Neural cell (in vitro differentiated cells): ENCODE measurements around the gene TATDN2. TPM values are rescaled to one million over a fixed set of nuclear protein-coding genes. Genes with fewer than 3 reads are reported as not detected.

Source experiments
- H2AFZ ChIP-seq: fragments of 200-600, 300-800 bp; sonication (generic), shearing (Covaris generic); 2 replicates; pipeline ENCODE4 v1.6.0; 2014; ENCODE audit warnings: low read depth, mild to moderate bottlenecking, antibody characterized with exemption, low read length, moderate library complexity
- H3F3A ChIP-seq: fragments of 200-600 bp; shearing (Covaris generic); 2 replicates; pipeline ENCODE4 v1.6.1; 2016; ENCODE audit warnings: mild to moderate bottlenecking, moderate library complexity, mixed read lengths, antibody characterized with exemption, low read length; ENCODE audit not compliant: insufficient read depth, poor library complexity, severe bottlenecking
- H3K27ac ChIP-seq: fragments of 200-600, 300-800 bp; sonication (generic), shearing (Covaris generic); 2 replicates; pipeline ENCODE4 v1.5.1; 2014; ENCODE audit warnings: mild to moderate bottlenecking, low read length, moderate library complexity
- H3K27me3 ChIP-seq: fragments of 300-800, 200-600 bp; sonication (generic), shearing (Covaris generic); 2 replicates; pipeline ENCODE4 v1.6.0; 2014; ENCODE audit warnings: mild to moderate bottlenecking, low read depth, low read length, moderate library complexity; ENCODE audit not compliant: insufficient read depth
- H3K36me3 ChIP-seq: fragments of 300-800, 200-600 bp; sonication (generic), shearing (Covaris generic); 2 replicates; pipeline ENCODE4 v1.5.1; 2014; ENCODE audit warnings: mild to moderate bottlenecking, antibody characterized with exemption, low read length, moderate library complexity; ENCODE audit not compliant: insufficient read depth
- H3K4me2 ChIP-seq: fragments of 300-800, 200-600 bp; sonication (generic), shearing (Covaris generic); 2 replicates; pipeline ENCODE4 v1.6.0; 2014; ENCODE audit warnings: mild to moderate bottlenecking, low read length
- H3K4me3 ChIP-seq: fragments of 300-800, 200-600 bp; sonication (generic), shearing (Covaris generic); 2 replicates; pipeline ENCODE4 v1.5.1; 2014; ENCODE audit warnings: mild to moderate bottlenecking, low read length, moderate library complexity
- H3K79me2 ChIP-seq: fragments of 200-600 bp; shearing (Covaris generic); replicated peaks from 2 replicates; pipeline ENCODE4 v1.6.0; 2014; ENCODE audit warnings: mild to moderate bottlenecking, low read length, moderate library complexity; ENCODE audit not compliant: insufficient read depth
- H3K9ac ChIP-seq: fragments of 300-800, 200-600 bp; sonication (generic), shearing (Covaris generic); 2 replicates; pipeline ENCODE4 v1.6.1; 2016; ENCODE audit warnings: mild to moderate bottlenecking, low read length, mixed read lengths
- H3K9me2 ChIP-seq: fragments of 200-600 bp; shearing (Covaris generic); 2 replicates; pipeline ENCODE4 v1.6.1; 2016; ENCODE audit warnings: mild to moderate bottlenecking, low read length, mixed read lengths; ENCODE audit not compliant: insufficient read depth
- H3K9me3 ChIP-seq: fragments of 200-600, 300-800 bp; sonication (generic), shearing (Covaris generic); 2 replicates; pipeline ENCODE4 v1.6.1; 2016; ENCODE audit warnings: mild to moderate bottlenecking, mixed run types, low read length, moderate library complexity, mixed read lengths
- H4K20me1 ChIP-seq: fragments of 200-600 bp; shearing (Covaris generic); 2 replicates; pipeline ENCODE4 v1.6.1; 2016; ENCODE audit warnings: mild to moderate bottlenecking, mixed run types; ENCODE audit not compliant: insufficient read depth
- EP300 ChIP-seq: fragments of 450-650 bp; conservative IDR thresholded peaks from 2 replicates; pipeline ENCODE4 v1.6.1; 2014; ENCODE audit warnings: antibody characterized with exemption, mild to moderate bottlenecking, moderate library complexity; ENCODE audit not compliant: poor library complexity, severe bottlenecking
- EZH2 ChIP-seq: fragments of 200-600, 300-800 bp; shearing (Covaris generic), sonication (generic); IDR thresholded peaks from 2 replicates; pipeline ENCODE4 v1.6.1; 2014; ENCODE audit warnings: antibody characterized with exemption, low read length, borderline replicate concordance, mild to moderate bottlenecking; ENCODE audit not compliant: insufficient read depth, poor library complexity, severe bottlenecking
- MXI1 ChIP-seq: fragments of 450-650 bp; conservative IDR thresholded peaks from 2 replicates; pipeline ENCODE4 v1.6.1; 2014; ENCODE audit warnings: antibody characterized with exemption, mild to moderate bottlenecking; ENCODE audit not compliant: poor library complexity, severe bottlenecking
- SMC3 ChIP-seq: fragments of 450-650 bp; conservative IDR thresholded peaks from 2 replicates; pipeline ENCODE4 v1.6.1; 2014; ENCODE audit warnings: antibody characterized with exemption, mild to moderate bottlenecking, moderate library complexity; ENCODE audit not compliant: poor library complexity
- polyA plus RNA-seq: library from polyadenylated mRNA; depleted of rRNA; stranded (reverse); fragments of >200 nt; gene quantifications from 2 replicates; pipeline ENCODE4 v1.2.3, GENCODE V29; 2014
- TF ChIP-seq, protein P1 (sequence below): IDR thresholded peaks from 2 replicates; pipeline ENCODE4 v1.6.1; 2012; ENCODE audit warnings: borderline replicate concordance
- TF ChIP-seq, protein P2 (sequence below): fragments of 450-650 bp; IDR thresholded peaks from 2 replicates; pipeline ENCODE4 v1.5.1; 2014; ENCODE audit warnings: antibody characterized with exemption, mild to moderate bottlenecking, moderate library complexity; ENCODE audit not compliant: poor library complexity, severe bottlenecking

Gene TATDN2
- polyA plus RNA-seq, 1 donor from 2014 or later = 22.1 TPM

DNA sequence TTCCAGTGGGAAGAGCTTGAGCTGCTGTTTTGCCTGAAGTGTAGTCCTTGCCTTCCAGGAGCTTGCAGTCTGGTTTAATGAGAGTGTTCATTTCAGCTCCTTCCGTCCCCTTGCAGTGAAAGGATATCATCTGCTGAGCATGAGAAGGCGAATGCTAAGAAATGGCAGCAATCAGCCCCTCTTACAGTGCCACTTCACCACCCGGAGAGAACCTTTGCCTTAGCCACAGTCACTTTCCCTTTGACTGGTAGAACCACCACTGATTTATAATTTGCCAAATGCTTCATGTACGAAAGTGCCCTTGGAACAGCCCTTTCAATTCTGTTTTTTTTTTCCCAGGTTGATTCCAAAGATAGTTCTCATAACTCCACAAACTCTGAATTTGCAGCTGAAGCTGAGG lies 11.5 kb downstream of the TATDN2 start:
- no peak for TF ChIP-seq SMC3
- Histone ChIP-seq H3K9me2 (no peaks in the 10 kb centered on the region), H3K4me2 (no peak overlapping the region)

DNA sequence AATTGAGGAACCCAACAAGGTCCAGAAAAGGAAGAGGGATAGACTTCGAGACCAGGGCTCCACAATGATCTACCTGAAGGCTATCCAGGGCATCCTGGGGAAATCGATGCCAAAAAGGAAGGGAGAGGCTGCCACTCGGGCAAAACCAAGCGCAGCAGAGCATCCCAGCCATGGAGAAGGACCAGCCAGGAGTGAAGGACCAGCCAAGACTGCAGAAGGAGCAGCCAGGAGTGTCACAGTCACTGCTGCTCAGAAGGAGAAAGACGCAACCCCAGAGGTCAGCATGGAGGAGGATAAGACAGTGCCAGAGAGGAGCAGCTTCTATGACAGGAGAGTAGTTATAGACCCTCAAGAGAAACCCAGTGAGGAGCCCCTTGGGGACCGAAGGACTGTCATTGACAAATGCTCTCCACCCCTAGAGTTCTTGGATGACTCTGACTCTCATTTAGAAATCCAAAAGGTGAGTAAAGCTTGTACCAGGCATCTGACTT lies 12.0 kb downstream of the TATDN2 start:
- Histone ChIP-seq H3K4me2 (no peak overlapping the region), H3K4me3 (no peak overlapping the region), H3K36me3 (no peaks in the 10 kb centered on the region), H3K9me2 (no peaks in the 10 kb centered on the region), H4K20me1 (no peaks in the 10 kb centered on the region), H3K9ac (no peak overlapping the region), H3K79me2 (no peaks in the 10 kb centered on the region), H3K27me3 (no peaks in the 10 kb centered on the region), H3F3A (no peaks in the 10 kb centered on the region), H2AFZ (no peak overlapping the region), H3K27ac (no peak overlapping the region), H3K9me3 (no peaks in the 10 kb centered on the region)
- TF ChIP-seq, protein P1, sequence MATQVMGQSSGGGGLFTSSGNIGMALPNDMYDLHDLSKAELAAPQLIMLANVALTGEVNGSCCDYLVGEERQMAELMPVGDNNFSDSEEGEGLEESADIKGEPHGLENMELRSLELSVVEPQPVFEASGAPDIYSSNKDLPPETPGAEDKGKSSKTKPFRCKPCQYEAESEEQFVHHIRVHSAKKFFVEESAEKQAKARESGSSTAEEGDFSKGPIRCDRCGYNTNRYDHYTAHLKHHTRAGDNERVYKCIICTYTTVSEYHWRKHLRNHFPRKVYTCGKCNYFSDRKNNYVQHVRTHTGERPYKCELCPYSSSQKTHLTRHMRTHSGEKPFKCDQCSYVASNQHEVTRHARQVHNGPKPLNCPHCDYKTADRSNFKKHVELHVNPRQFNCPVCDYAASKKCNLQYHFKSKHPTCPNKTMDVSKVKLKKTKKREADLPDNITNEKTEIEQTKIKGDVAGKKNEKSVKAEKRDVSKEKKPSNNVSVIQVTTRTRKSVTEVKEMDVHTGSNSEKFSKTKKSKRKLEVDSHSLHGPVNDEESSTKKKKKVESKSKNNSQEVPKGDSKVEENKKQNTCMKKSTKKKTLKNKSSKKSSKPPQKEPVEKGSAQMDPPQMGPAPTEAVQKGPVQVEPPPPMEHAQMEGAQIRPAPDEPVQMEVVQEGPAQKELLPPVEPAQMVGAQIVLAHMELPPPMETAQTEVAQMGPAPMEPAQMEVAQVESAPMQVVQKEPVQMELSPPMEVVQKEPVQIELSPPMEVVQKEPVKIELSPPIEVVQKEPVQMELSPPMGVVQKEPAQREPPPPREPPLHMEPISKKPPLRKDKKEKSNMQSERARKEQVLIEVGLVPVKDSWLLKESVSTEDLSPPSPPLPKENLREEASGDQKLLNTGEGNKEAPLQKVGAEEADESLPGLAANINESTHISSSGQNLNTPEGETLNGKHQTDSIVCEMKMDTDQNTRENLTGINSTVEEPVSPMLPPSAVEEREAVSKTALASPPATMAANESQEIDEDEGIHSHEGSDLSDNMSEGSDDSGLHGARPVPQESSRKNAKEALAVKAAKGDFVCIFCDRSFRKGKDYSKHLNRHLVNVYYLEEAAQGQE = no peak
- TF ChIP-seq EP300 (no peak), MXI1 (no peak), EZH2 (no peak)

More for the DNA sequence above, 11.5 kb downstream of the TATDN2 start:
- Histone ChIP-seq H3F3A (no peaks in the 10 kb centered on the region), H3K79me2 (no peaks in the 10 kb centered on the region), H3K27ac (no peak overlapping the region), H3K36me3 (no peaks in the 10 kb centered on the region), H3K9me3 (no peaks in the 10 kb centered on the region), H2AFZ (no peak overlapping the region), H3K9ac (no peak overlapping the region), H3K4me3 (no peak overlapping the region), H4K20me1 (no peaks in the 10 kb centered on the region), H3K27me3 (no peaks in the 10 kb centered on the region)

DNA sequence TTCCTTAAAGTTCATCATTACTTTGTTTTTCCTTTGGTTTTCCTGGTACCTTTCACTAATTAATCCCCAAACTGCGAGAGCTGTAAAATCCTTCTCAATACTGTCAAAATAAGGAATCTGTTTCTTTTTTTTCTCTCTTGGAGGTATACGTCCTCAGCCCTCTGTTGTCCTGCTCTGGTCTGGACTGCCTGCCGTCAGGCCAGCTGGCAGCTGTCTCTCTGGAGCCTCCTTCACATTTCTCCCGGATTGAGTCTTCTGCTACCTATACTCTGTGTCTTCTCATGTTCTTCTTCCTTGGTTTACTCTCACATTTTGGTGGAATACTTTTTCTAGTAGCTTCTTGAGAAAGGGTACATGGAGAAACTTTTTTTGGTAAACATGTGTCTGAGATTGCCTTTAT lies 13.8 kb downstream of the TATDN2 start:
- H4K20me1 ChIP-seq = no peaks in the 10 kb centered on the region
- H3F3A ChIP-seq = no peaks in the 10 kb centered on the region
- no peaks in the 10 kb centered on the region for H3K9me3 ChIP-seq
- TF ChIP-seq, protein P1 = no peak
- TF ChIP-seq, protein P2, sequence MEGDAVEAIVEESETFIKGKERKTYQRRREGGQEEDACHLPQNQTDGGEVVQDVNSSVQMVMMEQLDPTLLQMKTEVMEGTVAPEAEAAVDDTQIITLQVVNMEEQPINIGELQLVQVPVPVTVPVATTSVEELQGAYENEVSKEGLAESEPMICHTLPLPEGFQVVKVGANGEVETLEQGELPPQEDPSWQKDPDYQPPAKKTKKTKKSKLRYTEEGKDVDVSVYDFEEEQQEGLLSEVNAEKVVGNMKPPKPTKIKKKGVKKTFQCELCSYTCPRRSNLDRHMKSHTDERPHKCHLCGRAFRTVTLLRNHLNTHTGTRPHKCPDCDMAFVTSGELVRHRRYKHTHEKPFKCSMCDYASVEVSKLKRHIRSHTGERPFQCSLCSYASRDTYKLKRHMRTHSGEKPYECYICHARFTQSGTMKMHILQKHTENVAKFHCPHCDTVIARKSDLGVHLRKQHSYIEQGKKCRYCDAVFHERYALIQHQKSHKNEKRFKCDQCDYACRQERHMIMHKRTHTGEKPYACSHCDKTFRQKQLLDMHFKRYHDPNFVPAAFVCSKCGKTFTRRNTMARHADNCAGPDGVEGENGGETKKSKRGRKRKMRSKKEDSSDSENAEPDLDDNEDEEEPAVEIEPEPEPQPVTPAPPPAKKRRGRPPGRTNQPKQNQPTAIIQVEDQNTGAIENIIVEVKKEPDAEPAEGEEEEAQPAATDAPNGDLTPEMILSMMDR = no peak
- no peak overlapping the region for H3K4me3 ChIP-seq
- H3K4me2 ChIP-seq = no peak overlapping the region
- H2AFZ ChIP-seq = no peak overlapping the region
- no peaks in the 10 kb centered on the region for H3K36me3 ChIP-seq
- no peaks in the 10 kb centered on the region for H3K79me2 ChIP-seq
- H3K9me2 ChIP-seq = no peaks in the 10 kb centered on the region
- no peak overlapping the region for H3K9ac ChIP-seq
- H3K27ac ChIP-seq = no peak overlapping the region
- no peaks in the 10 kb centered on the region for H3K27me3 ChIP-seq
